Inferior parietal cortex (tissue), 1 donor: ENCODE data around the gene ZCCHC13.
A peak's percentile ranks its signal among the peaks of the same experiment; 100 is the strongest.
"Not testable (repeated sequence)": the region's sequence is repeated elsewhere in the genome, so short reads cannot be mapped to it uniquely, and the experiment has no call there.

Experiments used
- DNase-seq: peaks from one replicate; pipeline ENCODE4 v3.0.0-alpha.2; 2016; ENCODE audit errors: extremely low spot score

The ZCCHC13 gene

DNA sequence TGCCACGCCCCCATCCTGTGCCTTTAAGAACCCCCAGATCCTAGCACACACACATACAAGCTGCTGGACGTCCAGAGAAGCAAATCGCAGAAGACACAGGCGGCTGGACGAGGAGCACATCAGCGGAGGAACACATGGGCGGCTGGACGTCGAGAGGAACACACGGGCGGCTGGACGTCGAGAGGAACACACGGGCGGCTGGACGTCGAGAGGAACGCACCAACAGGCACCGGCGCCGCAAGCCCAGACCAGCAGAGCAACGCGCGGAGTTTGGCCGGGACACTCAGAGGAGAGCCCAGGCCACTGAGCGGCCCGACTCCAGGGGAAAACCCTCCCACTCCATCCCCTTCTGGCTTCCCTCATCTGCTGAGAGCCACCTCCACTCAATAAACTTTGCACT is 17.2 kb downstream of the ZCCHC13 start:
- no peak for DNase-seq

DNA sequence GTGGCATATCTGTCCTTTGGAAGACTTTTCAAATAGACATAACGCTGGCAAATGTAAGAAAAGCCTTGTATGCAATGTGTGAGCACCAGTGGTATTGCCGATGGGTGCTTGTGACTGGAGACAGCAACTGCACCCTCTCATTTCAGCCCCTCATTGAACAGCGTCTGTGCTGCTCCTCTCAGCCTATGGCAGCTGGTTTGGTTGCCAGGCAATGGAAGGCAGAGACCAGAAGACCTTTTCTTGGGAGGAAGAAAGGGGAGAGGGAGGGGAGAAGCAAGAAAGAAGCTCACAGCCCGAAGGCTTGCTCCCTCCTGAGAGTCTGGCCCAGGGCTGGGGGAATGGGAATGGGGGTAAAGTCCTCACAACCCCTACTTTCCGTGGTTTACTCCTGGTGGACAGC is 20.2 kb downstream of the ZCCHC13 start:
- no peak for DNase-seq

- DNase-seq = no peak
These were observed 21.4 kb downstream of the ZCCHC13 start for GRCh38 chrX:74325130-74326059.

GRCh38 chrX:74338852-74339251 is 34.9 kb downstream of the ZCCHC13 start:
- no peak for DNase-seq

- DNase-seq = no peak
These were observed 36.1 kb downstream of the ZCCHC13 start for GRCh38 chrX:74340051-74340450.

DNA sequence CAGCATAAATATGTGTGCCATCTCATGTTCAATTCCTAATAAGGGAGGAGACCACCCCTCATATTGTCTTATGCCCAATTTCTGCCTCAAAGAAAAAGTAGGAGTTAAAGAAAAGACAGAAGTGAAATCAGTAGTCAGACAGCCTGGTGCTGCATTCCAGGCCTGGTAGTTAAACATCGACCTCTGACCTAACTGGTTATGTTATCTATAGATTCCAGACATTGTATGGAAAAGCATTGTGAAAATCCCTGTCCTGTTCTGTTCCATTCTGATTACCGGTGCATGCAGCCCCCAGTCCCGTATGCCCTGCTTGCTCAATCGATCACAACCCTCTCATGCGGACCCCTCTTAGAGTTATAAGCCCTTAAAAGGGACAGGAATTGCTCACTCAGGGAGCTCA is 38.2 kb downstream of the ZCCHC13 start:
- DNase-seq = not testable (repeated sequence)

DNA sequence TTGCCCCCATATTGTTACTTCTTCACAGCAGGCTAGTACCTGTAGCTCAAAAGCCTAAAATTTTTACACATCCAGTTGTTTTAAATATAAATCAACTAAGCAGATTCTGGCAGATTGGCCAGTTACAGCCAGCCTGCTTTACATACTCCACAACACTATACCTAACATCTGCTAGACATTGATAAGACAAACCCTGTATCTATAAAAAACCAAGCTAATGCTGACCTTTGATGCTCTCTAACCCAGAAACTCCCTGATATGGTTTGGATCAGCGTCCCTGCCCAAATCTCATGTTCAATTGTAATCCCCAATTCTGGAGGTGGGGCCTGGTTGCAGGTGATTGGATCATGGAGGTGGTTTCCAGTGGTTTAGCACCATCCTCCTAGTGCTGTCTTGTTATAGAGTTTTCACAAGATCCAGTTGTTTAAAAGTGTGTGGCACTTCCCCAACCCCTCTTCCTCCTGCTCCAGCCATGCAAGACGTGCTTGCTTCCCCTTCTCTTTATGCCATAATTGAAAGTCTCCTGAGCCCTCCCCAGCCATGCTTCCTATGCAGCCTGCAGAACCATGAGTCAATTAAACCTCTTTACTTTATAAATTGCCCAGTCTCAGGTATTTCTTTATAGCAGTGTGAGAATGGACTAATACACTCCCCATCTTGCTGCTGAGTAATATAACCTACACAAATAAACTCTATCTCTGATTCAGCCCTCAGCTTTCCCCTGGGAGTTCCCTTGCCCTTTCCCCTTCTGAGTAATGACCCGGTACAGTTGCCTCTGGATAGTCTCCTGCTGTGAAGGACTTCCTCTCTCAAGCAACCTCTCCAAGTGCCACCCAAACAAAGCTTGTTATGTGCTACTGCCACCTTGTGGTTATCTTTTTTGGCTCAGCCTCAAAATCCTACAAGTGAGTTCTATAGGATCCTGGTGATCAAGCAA is 39.6 kb downstream of the ZCCHC13 start:
- peak; percentile 72 for DNase-seq

DNA sequence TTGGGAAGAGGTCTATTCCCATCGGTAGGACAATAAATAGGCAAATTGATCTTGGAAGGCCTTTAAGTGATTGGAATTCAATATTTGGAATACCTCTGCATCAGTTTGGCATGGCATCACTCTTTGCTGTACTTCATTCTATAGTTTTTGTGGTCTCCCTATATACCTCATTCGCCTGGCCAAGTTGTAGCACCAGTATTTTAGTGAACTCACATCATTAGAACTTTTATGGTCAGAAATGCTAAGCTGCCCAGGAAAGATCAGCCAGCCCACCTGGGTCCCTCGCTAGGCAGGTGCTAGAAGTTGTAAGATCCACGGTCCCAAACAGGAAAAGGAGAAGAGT is 40.3 kb downstream of the ZCCHC13 start:
- no peak for DNase-seq

DNA sequence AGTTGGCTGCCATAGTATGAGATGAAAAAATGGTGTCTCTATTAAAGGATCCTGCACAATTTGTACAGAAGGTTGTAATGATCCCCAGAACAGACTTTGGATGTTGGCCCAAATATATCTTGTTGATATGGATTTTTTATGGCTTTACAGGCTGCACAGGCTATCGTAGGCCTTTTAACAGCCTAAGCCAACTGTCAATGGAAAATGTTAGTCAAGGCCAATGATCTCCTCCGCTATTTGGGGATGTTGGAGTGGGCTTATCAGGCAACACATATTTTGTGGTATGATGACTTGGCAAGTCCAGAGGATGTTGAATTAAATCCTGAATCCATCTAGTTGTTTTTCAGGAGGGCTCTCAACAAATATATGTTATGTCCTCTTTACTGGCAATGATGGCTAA is 42.1 kb downstream of the ZCCHC13 start:
- DNase-seq = no peak

- DNase-seq = no peak
These were observed 45.4 kb downstream of the ZCCHC13 start for GRCh38 chrX:74349387-74349786.

DNA sequence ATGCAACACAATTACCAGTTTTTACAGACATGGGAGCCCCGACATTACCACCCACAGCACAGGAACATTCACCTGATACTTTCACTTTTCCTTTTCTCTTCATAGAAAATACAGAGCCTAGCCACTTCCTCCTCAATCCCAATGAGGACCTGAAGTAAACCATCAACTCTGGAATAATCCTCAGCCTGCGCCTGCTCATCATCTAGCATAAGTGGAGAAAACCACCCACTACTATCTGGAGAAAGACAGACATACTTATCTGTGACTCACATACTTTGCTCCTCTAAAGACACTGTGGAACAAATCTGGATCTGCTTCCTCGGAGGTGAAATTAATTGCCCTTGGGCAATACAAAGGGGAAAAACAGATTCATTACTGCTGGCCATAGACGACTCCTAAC is 47.8 kb downstream of the ZCCHC13 start:
- DNase-seq = no peak

DNA sequence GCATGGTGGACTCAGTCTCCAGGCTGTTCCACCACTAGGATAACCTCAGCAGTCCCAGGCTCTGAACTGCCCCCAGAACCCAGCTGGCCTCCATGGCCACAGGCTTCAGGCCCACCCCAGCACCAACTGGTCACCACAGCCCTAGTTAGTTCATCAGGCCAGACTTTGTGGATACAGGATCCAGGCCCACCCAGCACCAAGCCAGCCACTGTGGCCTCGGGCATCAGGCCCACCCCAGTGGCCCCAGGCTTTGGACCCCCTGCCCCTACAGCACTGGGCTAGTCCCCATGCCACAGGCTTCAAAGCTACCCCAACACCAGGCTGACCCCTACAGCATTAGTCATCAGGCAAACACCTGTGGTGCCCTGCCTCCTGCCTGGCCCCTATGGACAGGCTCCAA is 50.0 kb downstream of the ZCCHC13 start:
- no peak for DNase-seq
